SH-SY5Y (cell line): Measurements from ENCODE around the gene FAM120A.

Experiments used
- GATA2 ChIP-seq: IDR thresholded peaks from 2 replicates; pipeline ENCODE4 v1.6.1; 2011; ENCODE audit warnings: mild to moderate bottlenecking, low read depth, low read length
- GATA3 ChIP-seq: IDR thresholded peaks from 2 replicates; pipeline ENCODE4 v1.6.1; 2011; ENCODE audit warnings: low read depth, mild to moderate bottlenecking, low read length, moderate library complexity

DNA sequence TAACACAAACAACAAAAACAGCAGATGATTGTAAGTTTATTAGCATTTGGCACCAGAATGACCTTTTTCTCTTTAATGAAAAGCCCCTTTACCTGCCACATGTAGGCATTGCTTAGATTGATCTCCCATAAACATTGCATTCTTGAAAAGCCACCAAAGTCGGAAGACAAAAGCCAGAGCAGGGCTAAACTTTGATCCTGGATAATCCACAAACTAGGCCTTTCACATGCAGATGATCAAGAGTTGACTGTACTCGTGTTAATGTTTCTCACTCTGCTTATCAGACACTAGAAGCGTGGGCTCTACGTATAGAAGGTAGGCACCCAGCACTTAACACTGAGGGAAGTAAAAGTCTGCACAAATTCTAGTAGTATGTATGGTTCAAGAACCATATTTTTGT lies 103.9 kb downstream of the FAM120A start:
- no peak for TF ChIP-seq GATA2
- no peak for TF ChIP-seq GATA3
